Measurements from ENCODE around the gene ZBTB38. TPM values are rescaled to one million over a fixed set of nuclear protein-coding genes. Genes with fewer than 3 reads are reported as not detected.

The ZBTB38 gene
- total RNA-seq, 1 donor from 2014 or later = 21.0 TPM

GRCh38 chr3:141333836-141334626 lies 34.3 kb upstream of the ZBTB38 start:
- peaks cover 1% of the 10 kb centered on the region for H3K36me3 Mint-ChIP-seq (ENCODE audit: low read depth)
- intact Hi-C loops (cut with micrococcal nuclease) = no loop called here
- DNase-seq (ENCODE audit: low spot score) = no peak
- H3K27me3 Mint-ChIP-seq (ENCODE audit: insufficient read depth) = peaks cover 5% of the 10 kb centered on the region
- H3K27ac Mint-ChIP-seq = no peak overlapping the region
- H3K4me1 Mint-ChIP-seq (ENCODE audit: low read depth) = no peaks in the 10 kb centered on the region
- H3K9me3 Mint-ChIP-seq = no peaks in the 10 kb centered on the region
- H3K4me3 Mint-ChIP-seq = no peak overlapping the region

- intact Hi-C loops (cut with micrococcal nuclease) = no loop called here
- H3K4me1 Mint-ChIP-seq (ENCODE audit: low read depth) = no peaks in the 10 kb centered on the region
- peaks cover 1% of the 10 kb centered on the region for H3K36me3 Mint-ChIP-seq (ENCODE audit: low read depth)
- no peak overlapping the region for H3K4me3 Mint-ChIP-seq
- peaks cover 5% of the 10 kb centered on the region for H3K27me3 Mint-ChIP-seq (ENCODE audit: insufficient read depth)
- H3K27ac Mint-ChIP-seq = no peak overlapping the region
- no peaks in the 10 kb centered on the region for H3K9me3 Mint-ChIP-seq
- no peak for DNase-seq (ENCODE audit: low spot score)
Observed at GRCh38 chr3:141334627-141335250, 33.6 kb upstream of the ZBTB38 start.

- Mint-ChIP-seq H3K4me3 (no peak overlapping the region), H3K9me3 (no peaks in the 10 kb centered on the region), H3K27me3 (ENCODE audit: insufficient read depth) (peaks cover 5% of the 10 kb centered on the region), H3K36me3 (ENCODE audit: low read depth) (peaks cover 1% of the 10 kb centered on the region), H3K4me1 (ENCODE audit: low read depth) (no peaks in the 10 kb centered on the region), H3K27ac (no peak overlapping the region)
- intact Hi-C loops (cut with micrococcal nuclease) = no loop called here
- DNase-seq (ENCODE audit: low spot score) = no peak
Observed at GRCh38 chr3:141335531-141336061, 32.7 kb upstream of the ZBTB38 start.

- no peak for DNase-seq (ENCODE audit: low spot score)
- H3K4me3 Mint-ChIP-seq = no peak overlapping the region
- H3K27me3 Mint-ChIP-seq (ENCODE audit: insufficient read depth) = peaks cover 5% of the 10 kb centered on the region
- no peak overlapping the region for H3K27ac Mint-ChIP-seq
- intact Hi-C loops (cut with micrococcal nuclease) = no loop called here
- peaks cover 1% of the 10 kb centered on the region for H3K36me3 Mint-ChIP-seq (ENCODE audit: low read depth)
- no peaks in the 10 kb centered on the region for H3K9me3 Mint-ChIP-seq
- H3K4me1 Mint-ChIP-seq (ENCODE audit: low read depth) = no peaks in the 10 kb centered on the region
Observed at GRCh38 chr3:141336672-141337522, 31.4 kb upstream of the ZBTB38 start.

- Mint-ChIP-seq H3K36me3 (ENCODE audit: low read depth) (peaks cover under 1% of the 10 kb centered on the region), H3K4me1 (ENCODE audit: low read depth) (no peaks in the 10 kb centered on the region), H3K27me3 (ENCODE audit: insufficient read depth) (peaks cover 5% of the 10 kb centered on the region), H3K27ac (no peak overlapping the region), H3K4me3 (no peak overlapping the region), H3K9me3 (no peaks in the 10 kb centered on the region)
- no peak for DNase-seq (ENCODE audit: low spot score)
- intact Hi-C loops (cut with micrococcal nuclease) = no loop called here
Observed at GRCh38 chr3:141337523-141337854, 30.8 kb upstream of the ZBTB38 start.

GRCh38 chr3:141337991-141338390 lies 30.3 kb upstream of the ZBTB38 start:
- Mint-ChIP-seq H3K4me1 (ENCODE audit: low read depth) (no peaks in the 10 kb centered on the region), H3K4me3 (no peak overlapping the region), H3K27ac (no peak overlapping the region), H3K9me3 (no peaks in the 10 kb centered on the region), H3K27me3 (ENCODE audit: insufficient read depth) (peaks cover 5% of the 10 kb centered on the region), H3K36me3 (ENCODE audit: low read depth) (no peaks in the 10 kb centered on the region)
- DNase-seq (ENCODE audit: low spot score) = no peak
- intact Hi-C loops (cut with micrococcal nuclease) = no loop called here

GRCh38 chr3:141338881-141339280 lies 29.4 kb upstream of the ZBTB38 start:
- Mint-ChIP-seq H3K4me1 (ENCODE audit: low read depth) (no peaks in the 10 kb centered on the region), H3K9me3 (no peaks in the 10 kb centered on the region), H3K36me3 (ENCODE audit: low read depth) (no peaks in the 10 kb centered on the region), H3K27me3 (ENCODE audit: insufficient read depth) (peaks cover 5% of the 10 kb centered on the region), H3K27ac (no peak overlapping the region), H3K4me3 (no peak overlapping the region)
- no peak for DNase-seq (ENCODE audit: low spot score)
- intact Hi-C loops (cut with micrococcal nuclease) = no loop called here

- Mint-ChIP-seq H3K27me3 (ENCODE audit: insufficient read depth) (no peaks in the 10 kb centered on the region), H3K9me3 (no peaks in the 10 kb centered on the region), H3K4me3 (no peak overlapping the region), H3K27ac (no peak overlapping the region), H3K36me3 (ENCODE audit: low read depth) (no peaks in the 10 kb centered on the region), H3K4me1 (ENCODE audit: low read depth) (no peaks in the 10 kb centered on the region)
- no peak for DNase-seq (ENCODE audit: low spot score)
- intact Hi-C loops (cut with micrococcal nuclease) = no loop called here
Observed at GRCh38 chr3:141341536-141341935, 26.8 kb upstream of the ZBTB38 start.

- Mint-ChIP-seq H3K36me3 (ENCODE audit: low read depth) (no peaks in the 10 kb centered on the region), H3K4me3 (no peak overlapping the region), H3K9me3 (no peaks in the 10 kb centered on the region)
Observed at GRCh38 chr3:141342386-141342785, 25.9 kb upstream of the ZBTB38 start.

GRCh38 chr3:141343077-141343476 lies 25.2 kb upstream of the ZBTB38 start:
- Mint-ChIP-seq H3K27ac (no peak overlapping the region), H3K4me1 (ENCODE audit: low read depth) (no peaks in the 10 kb centered on the region), H3K27me3 (ENCODE audit: insufficient read depth) (no peaks in the 10 kb centered on the region), H3K9me3 (no peaks in the 10 kb centered on the region), H3K36me3 (ENCODE audit: low read depth) (no peaks in the 10 kb centered on the region), H3K4me3 (no peak overlapping the region)
- DNase-seq (ENCODE audit: low spot score) = no peak
- intact Hi-C loops (cut with micrococcal nuclease) = no loop called here

More at GRCh38 chr3:141342386-141342785, 25.9 kb upstream of the ZBTB38 start:
- DNase-seq (ENCODE audit: low spot score) = no peak
- Mint-ChIP-seq H3K27me3 (ENCODE audit: insufficient read depth) (no peaks in the 10 kb centered on the region), H3K4me1 (ENCODE audit: low read depth) (no peaks in the 10 kb centered on the region), H3K27ac (no peak overlapping the region)
- intact Hi-C loops (cut with micrococcal nuclease) = no loop called here

- intact Hi-C loops (cut with micrococcal nuclease) = no loop called here
- Mint-ChIP-seq H3K4me1 (ENCODE audit: low read depth) (no peaks in the 10 kb centered on the region), H3K36me3 (ENCODE audit: low read depth) (no peaks in the 10 kb centered on the region), H3K27me3 (ENCODE audit: insufficient read depth) (no peaks in the 10 kb centered on the region), H3K9me3 (no peaks in the 10 kb centered on the region), H3K4me3 (no peak overlapping the region), H3K27ac (no peak overlapping the region)
- no peak for DNase-seq (ENCODE audit: low spot score)
Observed at GRCh38 chr3:141343865-141344271, 24.4 kb upstream of the ZBTB38 start.

- H3K9me3 Mint-ChIP-seq = peaks cover 3% of the 10 kb centered on the region
- no peak overlapping the region for H3K4me3 Mint-ChIP-seq
- no peak for DNase-seq (ENCODE audit: low spot score)
- H3K36me3 Mint-ChIP-seq (ENCODE audit: low read depth) = peaks cover 1% of the 10 kb centered on the region
- H3K4me1 Mint-ChIP-seq (ENCODE audit: low read depth) = no peaks in the 10 kb centered on the region
- peaks cover 2% of the 10 kb centered on the region for H3K27me3 Mint-ChIP-seq (ENCODE audit: insufficient read depth)
- intact Hi-C loops (cut with micrococcal nuclease) = no loop called here
- H3K27ac Mint-ChIP-seq = no peak overlapping the region
Observed at GRCh38 chr3:141345528-141345927, 22.8 kb upstream of the ZBTB38 start.

GRCh38 chr3:141346007-141346406 lies 22.3 kb upstream of the ZBTB38 start:
- Mint-ChIP-seq H3K9me3 (peaks cover 4% of the 10 kb centered on the region), H3K4me3 (no peak overlapping the region), H3K36me3 (ENCODE audit: low read depth) (peaks cover 1% of the 10 kb centered on the region), H3K27ac (no peak overlapping the region), H3K4me1 (ENCODE audit: low read depth) (no peaks in the 10 kb centered on the region), H3K27me3 (ENCODE audit: insufficient read depth) (peaks cover 2% of the 10 kb centered on the region)
- intact Hi-C loops (cut with micrococcal nuclease) = no loop called here
- no peak for DNase-seq (ENCODE audit: low spot score)

Measured in activated T-helper 1 cell treated with anti-CD3 and anti-CD28 coated beads, Interleukin-12 subunit alpha, Interleukin-12 subunit beta, Interleukin-2, Interleukin-4 antibody, amounts not matched to agents 30 ng/mL and 10 ng/mL and 1 ng/mL, durations not matched to agents 14 hours and 24 hours and 36 hours (primary cell).